IPS-20b (cell line): ENCODE measurements around the gene KCNA10.

Experiments used
- H3K27ac ChIP-seq: one replicate; pipeline ENCODE4 v1.5.1; 2013; ENCODE audit warnings: low read length
- H3K27me3 ChIP-seq: 2 replicates; pipeline ENCODE4 v1.6.1; 2013; ENCODE audit warnings: mild to moderate bottlenecking, low read length, inconsistent platforms; ENCODE audit not compliant: insufficient read depth
- H3K36me3 ChIP-seq: 2 replicates; pipeline ENCODE4 v1.6.1; 2013; ENCODE audit warnings: low read depth, mild to moderate bottlenecking, inconsistent platforms, low read length, moderate library complexity; ENCODE audit not compliant: insufficient read depth
- H3K4me1 ChIP-seq: 2 replicates; pipeline ENCODE4 v1.6.1; 2013; ENCODE audit warnings: mild to moderate bottlenecking, control low read depth, inconsistent platforms, low read length, moderate library complexity; ENCODE audit not compliant: insufficient read depth
- H3K4me3 ChIP-seq: 2 replicates; pipeline ENCODE4 v1.5.1; 2013; ENCODE audit warnings: mild to moderate bottlenecking, low read length, inconsistent platforms
- H3K9ac ChIP-seq: 2 replicates; pipeline ENCODE4 v1.6.1; 2013; ENCODE audit warnings: low read depth, mild to moderate bottlenecking, inconsistent platforms, low read length, moderate library complexity
- H3K9me3 ChIP-seq: 2 replicates; pipeline ENCODE4 v1.6.1; 2013; ENCODE audit warnings: mild to moderate bottlenecking, low read depth, low read length, inconsistent platforms; ENCODE audit not compliant: insufficient read depth

Gene KCNA10

GRCh38 chr1:110475362-110476027 is 43.5 kb downstream of the KCNA10 start:
- Histone ChIP-seq H3K27ac (no peak overlapping the region), H3K4me3 (no peak overlapping the region), H3K4me1 (no peaks in the 10 kb centered on the region; the same call in 1 of the 2 replicates), H3K9me3 (no peaks in the 10 kb centered on the region), H3K9ac (no peak overlapping the region), H3K27me3 (no peaks in the 10 kb centered on the region), H3K36me3 (no peaks in the 10 kb centered on the region)

GRCh38 chr1:110474444-110474843 is 44.5 kb downstream of the KCNA10 start:
- Histone ChIP-seq H3K9ac (no peak overlapping the region), H3K36me3 (no peaks in the 10 kb centered on the region), H3K27me3 (no peaks in the 10 kb centered on the region), H3K4me1 (no peaks in the 10 kb centered on the region; the same call in 1 of the 2 replicates), H3K4me3 (no peak overlapping the region), H3K9me3 (no peaks in the 10 kb centered on the region), H3K27ac (no peak overlapping the region)

- no peaks in the 10 kb centered on the region for H3K36me3 ChIP-seq
- H3K27ac ChIP-seq, result no peak overlapping the region
- H3K9ac ChIP-seq, result no peak overlapping the region
- H3K9me3 ChIP-seq, result no peaks in the 10 kb centered on the region
- H3K27me3 ChIP-seq, result no peaks in the 10 kb centered on the region
- H3K4me1 ChIP-seq, result no peaks in the 10 kb centered on the region
- no peak overlapping the region for H3K4me3 ChIP-seq
Measured at GRCh38 chr1:110472546-110472945, 46.4 kb downstream of the KCNA10 start.

GRCh38 chr1:110471131-110471530 is 47.8 kb downstream of the KCNA10 start:
- H3K27me3 ChIP-seq, result no peaks in the 10 kb centered on the region
- no peak overlapping the region for H3K9ac ChIP-seq
- H3K9me3 ChIP-seq, result no peaks in the 10 kb centered on the region
- no peak overlapping the region for H3K27ac ChIP-seq
- H3K4me1 ChIP-seq, result no peaks in the 10 kb centered on the region
- H3K36me3 ChIP-seq, result no peaks in the 10 kb centered on the region
- H3K4me3 ChIP-seq, result no peak overlapping the region
